Left renal cortex interstitium (tissue), 4 donors: Measurements from ENCODE around the gene HCFC2. TPM values are rescaled to one million over a fixed set of nuclear protein-coding genes. Genes with fewer than 3 reads are reported as not detected.

Experiments used
- DNase-seq, 4 donors: peaks; one replicate each; pipeline ENCODE4 v3.0.0-alpha.2; 2013; ENCODE audit warnings: low read depth in 4 of 4, low spot score in 2 of 4, missing footprints in 1 of 4
- polyA plus RNA-seq, 4 donors: library from polyadenylated mRNA; unstranded; fragments of 120-200 nt; gene quantifications; one replicate each; pipeline ENCODE4 v1.2.1, GENCODE V29; 2013; ENCODE audit not compliant: insufficient read length in 4 of 4

The HCFC2 gene
- polyA plus RNA-seq, 4 donors, result 15.4 to 17.9 (median 17.5) TPM

DNA sequence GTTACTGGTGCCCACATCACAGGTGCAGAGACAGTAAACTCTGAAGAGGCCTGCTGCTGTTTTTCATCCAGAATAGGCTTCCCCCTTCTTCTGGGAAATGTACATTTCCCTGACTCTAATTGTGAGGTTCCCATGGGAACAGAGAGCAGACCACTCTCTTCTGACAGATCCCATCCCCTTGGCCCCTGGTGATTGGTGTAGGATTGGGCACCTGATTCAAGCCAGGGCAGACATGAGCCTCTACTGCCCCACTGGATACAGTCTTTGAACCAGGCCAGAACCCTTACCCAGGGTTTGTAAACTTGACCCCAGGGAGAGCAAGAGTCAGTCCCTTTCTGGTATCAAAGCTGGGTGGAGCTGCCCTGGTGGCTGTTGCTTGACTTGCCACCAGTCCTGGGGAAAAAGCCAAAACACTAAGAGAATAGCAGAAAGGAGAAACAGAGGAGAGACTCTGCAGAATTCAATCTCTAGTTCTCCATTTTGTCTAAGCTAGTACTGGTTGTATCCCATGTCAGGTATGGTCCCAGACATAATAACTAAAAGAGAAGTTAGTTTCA lies 88.4 kb downstream of the HCFC2 start:
- no peak for DNase-seq

- DNase-seq, result no peak
Observed at GRCh38 chr12:104154286-104154685, 90.0 kb downstream of the HCFC2 start.

DNA sequence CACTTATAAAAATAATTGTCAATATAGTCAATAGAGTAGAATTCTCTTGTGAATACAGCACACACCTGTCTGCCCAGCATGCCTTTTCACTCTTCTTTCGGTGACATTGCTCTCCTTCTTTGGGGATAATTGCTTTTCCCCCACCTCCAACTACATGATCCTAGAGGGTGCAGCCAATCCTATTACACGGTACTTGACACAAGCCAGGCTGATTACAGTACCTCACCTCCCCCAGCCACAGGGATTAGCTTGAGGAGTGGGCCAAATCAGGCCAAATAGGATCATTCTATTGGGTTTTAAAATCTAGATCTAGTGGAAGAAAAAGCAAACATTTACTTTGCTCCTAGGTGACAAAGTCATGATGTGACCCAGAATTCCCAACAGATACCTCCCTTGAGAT lies 90.5 kb downstream of the HCFC2 start:
- no peak for DNase-seq

Other genes with a start within 250 kb of the HCFC2 start
- 1 to 10 TPM; 2.5 to 8.6 (median 4.7) TPM for gene NT5DC3, start 223.3 kb upstream of the HCFC2 start, polyA plus RNA-seq
- gene HSP90B1, start 134.1 kb upstream of the HCFC2 start, polyA plus RNA-seq, result 1,000 to 10,000 TPM in 2 of 4 donors, 100 to 1,000 TPM in 2; 873 to 1,028 (median 973) TPM
- 10 to 100 TPM; 43.2 to 67.0 (median 52.6) TPM for gene TDG, start 98.7 kb upstream of the HCFC2 start, polyA plus RNA-seq
- gene GLT8D2, start 14.3 kb upstream of the HCFC2 start, polyA plus RNA-seq, result 10 to 100 TPM; 10.3 to 16.5 (median 15.7) TPM
- gene NFYB, start 73.7 kb downstream of the HCFC2 start, polyA plus RNA-seq, result 100 to 1,000 TPM in 2 of 4 donors, 10 to 100 TPM in 2; 85.0 to 120 (median 95.6) TPM
- 10 to 100 TPM; 52.2 to 73.7 (median 61.2) TPM for gene TXNRD1, start 151.2 kb downstream of the HCFC2 start, polyA plus RNA-seq
- 1 to 10 TPM; 4.0 to 5.3 (median 4.8) TPM for gene EID3, start 239.2 kb downstream of the HCFC2 start, polyA plus RNA-seq